IMR-90 (cell line): ENCODE measurements around the gene C11orf58. TPM values are rescaled to one million over a fixed set of nuclear protein-coding genes. Genes with fewer than 3 reads are reported as not detected.

Experiments
- ATAC-seq: fragments of 200-7000 bp; cut with Tn5 transposase; 2 replicates; pipeline ENCODE4 v1.9.1; 2020; ENCODE audit warnings: low read depth, mild to moderate bottlenecking, moderate library complexity
- BruUV-seq: library from RNA; stranded (reverse); fragments of 400-500 nt; replicated peaks from 2 replicates; lab custom pipeline; 2021; lab: Mats Ljungman, UMichigan
- CTCF ChIA-PET: fragments of 300-600 bp; formaldehyde crosslinking; extraction: SDS; loops from one replicate; lab custom pipeline; 2021; ENCODE audit warnings: antibody characterized with exemption; lab: Yijun Ruan, JAX
- POLR2A ChIA-PET: fragments of 300-600 bp; sonication (Branson Sonifier 250); formaldehyde crosslinking; loops from one replicate; lab custom pipeline; 2022; ENCODE audit warnings: antibody characterized with exemption; ENCODE audit not compliant: unreplicated experiment; lab: Charles Lee
- DNase-seq: peaks from one replicate; pipeline ENCODE4 v3.0.0; 2013
- H2AFZ ChIP-seq: replicated peaks from 2 replicates; pipeline ENCODE3; 2013; ENCODE audit warnings: low read length, mild to moderate bottlenecking; ENCODE audit not compliant: poor library complexity
- H2AK5ac ChIP-seq: 2 replicates; pipeline ENCODE4 v1.6.1; 2013; ENCODE audit warnings: low read depth, low read length, inconsistent platforms
- H2AK9ac ChIP-seq: replicated peaks from 2 replicates; pipeline ENCODE3; 2013; ENCODE audit warnings: mild to moderate bottlenecking, low read depth, low read length, moderate library complexity; ENCODE audit not compliant: poor library complexity
- H2BK120ac ChIP-seq: 2 replicates; pipeline ENCODE4 v1.6.1; 2013; ENCODE audit warnings: low read depth, low read length, inconsistent platforms
- H2BK15ac ChIP-seq: 3 replicates; pipeline ENCODE4 v1.6.1; 2013; ENCODE audit warnings: low read depth, low read length, inconsistent platforms
- H2BK20ac ChIP-seq: 2 replicates; pipeline ENCODE4 v1.6.1; 2013; ENCODE audit warnings: low read depth, mild to moderate bottlenecking, inconsistent platforms, low read length, moderate library complexity
- H2BK5ac ChIP-seq: 2 replicates; pipeline ENCODE4 v1.6.1; 2013; ENCODE audit warnings: mild to moderate bottlenecking, low read depth, low read length, inconsistent platforms; ENCODE audit not compliant: poor library complexity, severe bottlenecking
- H3K14ac ChIP-seq: replicated peaks from 2 replicates; pipeline ENCODE4 v1.6.1; 2013; ENCODE audit warnings: low read depth, low read length, inconsistent platforms
- H3K18ac ChIP-seq: 2 replicates; pipeline ENCODE4 v1.6.1; 2013; ENCODE audit warnings: low read depth, low read length, control low read depth
- H3K23ac ChIP-seq: 2 replicates; pipeline ENCODE4 v1.6.1; 2013; ENCODE audit warnings: low read depth, low read length, inconsistent platforms
- H3K27ac ChIP-seq: 2 replicates; pipeline ENCODE4 v1.5.1; 2013; ENCODE audit warnings: mild to moderate bottlenecking, control low read depth, low read length; ENCODE audit not compliant: insufficient read depth
- H3K27me3 ChIP-seq: 2 replicates; pipeline ENCODE4 v1.6.1; 2013; ENCODE audit warnings: low read length; ENCODE audit not compliant: control insufficient read depth, insufficient read depth
- H3K36me3 ChIP-seq: 2 replicates; pipeline ENCODE4 v1.6.1; 2013; ENCODE audit warnings: low read length, mixed read lengths; ENCODE audit not compliant: control insufficient read depth, insufficient read depth
- H3K4ac ChIP-seq: 2 replicates; pipeline ENCODE4 v1.6.1; 2013; ENCODE audit warnings: low read depth, low read length, inconsistent platforms
- H3K4me1 ChIP-seq: 2 replicates; pipeline ENCODE4 v1.6.1; 2013; ENCODE audit warnings: low read length, mixed read lengths; ENCODE audit not compliant: control insufficient read depth, insufficient read depth
- H3K4me2 ChIP-seq: 2 replicates; pipeline ENCODE4 v1.6.1; 2013; ENCODE audit warnings: low read depth, mild to moderate bottlenecking, control low read depth, low read length, moderate library complexity
- H3K4me3 ChIP-seq: 2 replicates; pipeline ENCODE4 v1.5.1; 2013; ENCODE audit warnings: low read depth, mild to moderate bottlenecking, control low read depth, low read length, moderate library complexity; ENCODE audit not compliant: insufficient read depth
- H3K56ac ChIP-seq: 2 replicates; pipeline ENCODE4 v1.6.1; 2013; ENCODE audit warnings: low read length, inconsistent platforms; ENCODE audit not compliant: insufficient read depth; ENCODE audit errors: extremely low read depth
- H3K79me1 ChIP-seq, 2 experiments: 2 replicates each; pipeline ENCODE4 v1.6.1; 2013; ENCODE audit warnings: low read length in 2 of 2, inconsistent platforms in 1 of 2, low read depth in 1 of 2
- H3K9ac ChIP-seq: 2 replicates; pipeline ENCODE4 v1.6.1; 2013; ENCODE audit warnings: low read depth, low read length, control low read depth
- H3K9me1 ChIP-seq: 2 replicates; pipeline ENCODE4 v1.6.1; 2013; ENCODE audit warnings: low read length, inconsistent platforms; ENCODE audit not compliant: insufficient read depth
- H3K9me3 ChIP-seq: 2 replicates; pipeline ENCODE4 v1.6.1; 2013; ENCODE audit warnings: low read length; ENCODE audit not compliant: control insufficient read depth, insufficient read depth
- H4K20me1 ChIP-seq: 2 replicates; pipeline ENCODE4 v1.6.1; 2013; ENCODE audit warnings: low read length, inconsistent platforms; ENCODE audit not compliant: insufficient read depth
- H4K5ac ChIP-seq: 2 replicates; pipeline ENCODE4 v1.6.1; 2013; ENCODE audit warnings: mild to moderate bottlenecking, low read depth, low read length, control low read depth
- H4K8ac ChIP-seq, 2 experiments: 2 replicates each; pipeline ENCODE4 v1.6.1; 2013; ENCODE audit warnings: low read depth in 2 of 2, low read length in 2 of 2, control low read depth in 1 of 2, inconsistent platforms in 1 of 2
- H4K91ac ChIP-seq: 2 replicates; pipeline ENCODE4 v1.6.1; 2013; ENCODE audit warnings: low read depth, low read length, inconsistent platforms; ENCODE audit not compliant: insufficient read depth
- CEBPB ChIP-seq: IDR thresholded peaks from 2 replicates; pipeline ENCODE4 v1.6.1; 2012; ENCODE audit warnings: low read depth, low read length, improper control_type of control experiment
- CHD1 ChIP-seq: IDR thresholded peaks from 2 replicates; pipeline ENCODE4 v1.6.1; 2012; ENCODE audit warnings: low read depth, low read length, improper control_type of control experiment
- FOS ChIP-seq: fragments of 150-350 bp; IDR thresholded peaks from 2 replicates; pipeline ENCODE4 v1.6.1; 2016; ENCODE audit warnings: low read depth, low read length
- NFE2L2 ChIP-seq: fragments of 150-350 bp; IDR thresholded peaks from 2 replicates; pipeline ENCODE4 v1.6.1; 2016; ENCODE audit warnings: low read depth, mild to moderate bottlenecking, low read length
- RFX5 ChIP-seq: IDR thresholded peaks from 2 replicates; pipeline ENCODE4 v1.8.0; 2012; ENCODE audit warnings: low read depth, mild to moderate bottlenecking, low read length, moderate library complexity
- SMC3 ChIP-seq: fragments of 150-350 bp; IDR thresholded peaks from 2 replicates; pipeline ENCODE4 v1.6.1; 2016; ENCODE audit warnings: low read depth, mild to moderate bottlenecking, antibody characterized with exemption, low read length, moderate library complexity
- WGBS, 2 experiments: methylation state at CpG; one replicate each; pipeline versions ENCODE4 v1.1.5 to v1.1.7; 2013; ENCODE audit warnings: missing lambda C conversion rate in 2 of 2; ENCODE audit not compliant: insufficient read length in 1 of 2; ENCODE audit errors: extremely low coverage in 2 of 2; 5-methylcytosine and 5-hydroxymethylcytosine counted together
- dilution Hi-C: fragments of 300-500 bp; cut with HindIII; formaldehyde crosslinking; loops from one replicate; pipeline ENCODE4 v1.14.3; 2018; ENCODE audit warnings: low sequenced_read_pairs; ENCODE audit not compliant: unreplicated experiment
- in situ Hi-C: fragments of 300-500 bp; cut with MboI; formaldehyde crosslinking; loops from 3 replicates; pipeline ENCODE4 v1.14.3; 2019; ENCODE audit warnings: low sequenced_read_pairs, inconsistent platforms, mixed read lengths
- intact Hi-C: fragments of 100-400 bp; cut with micrococcal nuclease; formaldehyde crosslinking; loops from 2 replicates; pipeline ENCODE4 v1.10.0; 2022
- polyA plus RNA-seq, 3 experiments: library from polyadenylated mRNA; depleted of rRNA; stranded (reverse); fragments of >200 nt; gene quantifications; 2 replicates each; pipeline ENCODE4 v1.2.3, GENCODE V29; 2012; ENCODE audit warnings: low replicate concordance in 1 of 3
- total RNA-seq: library from RNA; depleted of rRNA; stranded (reverse); fragments of >200 nt; gene quantifications from 2 replicates; pipeline ENCODE4 v1.2.3, GENCODE V29; 2012
- TF ChIP-seq, protein P1 (sequence below): fragments of 150-350 bp; IDR thresholded peaks from 2 replicates; pipeline ENCODE4 v1.6.1; 2016; ENCODE audit warnings: low read depth, mild to moderate bottlenecking, low read length, moderate library complexity, borderline replicate concordance
- TF ChIP-seq, protein P2 (sequence below): conservative IDR thresholded peaks from 2 replicates; pipeline ENCODE4 v1.5.1; 2012; ENCODE audit warnings: mild to moderate bottlenecking, low read depth, low read length, improper control_type of control experiment

Gene C11orf58
- total and polyA plus RNA-seq, 2 of the 4 experiments (the other 2 are of a cell fraction) = 53.8 to 67.8 TPM

DNA sequence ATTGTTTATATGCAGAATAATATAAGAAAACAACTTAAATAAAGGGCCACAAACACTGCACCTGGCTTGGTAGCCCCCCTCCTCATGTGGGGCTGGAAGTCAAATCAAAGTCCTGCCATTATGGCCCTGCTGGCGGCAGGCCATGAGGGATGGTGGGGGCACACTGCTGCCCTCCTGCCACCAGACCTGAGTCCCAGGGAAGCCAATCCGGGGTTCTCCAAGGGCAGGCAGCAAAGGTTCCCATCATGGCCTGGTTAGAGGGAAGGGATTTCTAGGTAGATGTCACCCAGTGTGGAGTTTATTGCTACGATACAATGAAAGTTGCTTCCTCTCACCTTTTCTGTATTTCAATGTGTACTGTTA is 39.1 kb downstream of the C11orf58 start:
- ATAC-seq = no peak
- Histone ChIP-seq H3K9me3 (no peaks in the 10 kb centered on the region), H3K27ac (no peak overlapping the region), H4K20me1 (no peaks in the 10 kb centered on the region), H2AK9ac (no peak overlapping the region), H3K56ac (no peak overlapping the region), H3K27me3 (peaks cover 23% of the 10 kb centered on the region; the same call in 1 of the 2 replicates), H3K9ac (no peak overlapping the region), H3K4ac (no peak overlapping the region), H2AK5ac (no peak overlapping the region), H3K4me1 (no peaks in the 10 kb centered on the region; the same call in 1 of the 2 replicates), H3K18ac (no peak overlapping the region), H3K9me1 (no peaks in the 10 kb centered on the region), H3K36me3 (no peaks in the 10 kb centered on the region), H4K5ac (no peak overlapping the region), H3K23ac (no peak overlapping the region), H2AFZ (no peak overlapping the region), H3K79me1 (no peaks in the 10 kb centered on the region), H2BK20ac (no peak overlapping the region), H3K4me3 (no peak overlapping the region), H2BK15ac (no peak overlapping the region), H3K4me2 (no peak overlapping the region), H4K91ac (no peak overlapping the region), H2BK5ac (no peak overlapping the region), H3K14ac (no peak overlapping the region), H2BK120ac (no peak overlapping the region), H4K8ac (no peak overlapping the region)
- no peak for DNase-seq
- WGBS, 2 experiments = 100% methylated on average over 1 of the region's 3 CpGs; no CpG with 5 or more reads in 1 of the 2 experiments
- in situ Hi-C loops = no loop called here
- POLR2A ChIA-PET = interaction anchor here (0.7 kb wide), 1 partner anchor 43 kb away, joined by 3 read pairs; no protein-coding TSS in a partner anchor
- no peak for TF ChIP-seq CHD1
- TF ChIP-seq SMC3 = no peak
- TF ChIP-seq, protein P1, sequence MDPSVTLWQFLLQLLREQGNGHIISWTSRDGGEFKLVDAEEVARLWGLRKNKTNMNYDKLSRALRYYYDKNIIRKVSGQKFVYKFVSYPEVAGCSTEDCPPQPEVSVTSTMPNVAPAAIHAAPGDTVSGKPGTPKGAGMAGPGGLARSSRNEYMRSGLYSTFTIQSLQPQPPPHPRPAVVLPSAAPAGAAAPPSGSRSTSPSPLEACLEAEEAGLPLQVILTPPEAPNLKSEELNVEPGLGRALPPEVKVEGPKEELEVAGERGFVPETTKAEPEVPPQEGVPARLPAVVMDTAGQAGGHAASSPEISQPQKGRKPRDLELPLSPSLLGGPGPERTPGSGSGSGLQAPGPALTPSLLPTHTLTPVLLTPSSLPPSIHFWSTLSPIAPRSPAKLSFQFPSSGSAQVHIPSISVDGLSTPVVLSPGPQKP = no peak
- TF ChIP-seq NFE2L2 = no peak
- no peak for TF ChIP-seq RFX5
- TF ChIP-seq FOS = no peak
- TF ChIP-seq CEBPB = no peak
- TF ChIP-seq, protein P2, sequence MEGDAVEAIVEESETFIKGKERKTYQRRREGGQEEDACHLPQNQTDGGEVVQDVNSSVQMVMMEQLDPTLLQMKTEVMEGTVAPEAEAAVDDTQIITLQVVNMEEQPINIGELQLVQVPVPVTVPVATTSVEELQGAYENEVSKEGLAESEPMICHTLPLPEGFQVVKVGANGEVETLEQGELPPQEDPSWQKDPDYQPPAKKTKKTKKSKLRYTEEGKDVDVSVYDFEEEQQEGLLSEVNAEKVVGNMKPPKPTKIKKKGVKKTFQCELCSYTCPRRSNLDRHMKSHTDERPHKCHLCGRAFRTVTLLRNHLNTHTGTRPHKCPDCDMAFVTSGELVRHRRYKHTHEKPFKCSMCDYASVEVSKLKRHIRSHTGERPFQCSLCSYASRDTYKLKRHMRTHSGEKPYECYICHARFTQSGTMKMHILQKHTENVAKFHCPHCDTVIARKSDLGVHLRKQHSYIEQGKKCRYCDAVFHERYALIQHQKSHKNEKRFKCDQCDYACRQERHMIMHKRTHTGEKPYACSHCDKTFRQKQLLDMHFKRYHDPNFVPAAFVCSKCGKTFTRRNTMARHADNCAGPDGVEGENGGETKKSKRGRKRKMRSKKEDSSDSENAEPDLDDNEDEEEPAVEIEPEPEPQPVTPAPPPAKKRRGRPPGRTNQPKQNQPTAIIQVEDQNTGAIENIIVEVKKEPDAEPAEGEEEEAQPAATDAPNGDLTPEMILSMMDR = no peak
- intact Hi-C loops = no loop called here
- dilution Hi-C loops = no loop called here
- BruUV-seq = no TSS peak
- CTCF ChIA-PET = no interaction called here
